Right lobe of liver (tissue), 6 donors: Measurements from ENCODE around the gene LITAF. TPM values are rescaled to one million over a fixed set of nuclear protein-coding genes. Genes with fewer than 3 reads are reported as not detected.

Experiments
- ATAC-seq, 4 donors: fragments of 200-7000 bp; cut with Tn5 transposase; one replicate each; pipeline ENCODE4 v1.9.1; 2020; ENCODE audit warnings: mild to moderate bottlenecking in 4 of 4, moderate library complexity in 4 of 4
- DNase-seq, 3 donors: peaks; one replicate each; pipeline ENCODE4 v3.0.0-alpha.2; 2020
- H3K27ac ChIP-seq, 3 donors: fragments of 200-600 bp; one replicate each; pipeline ENCODE4 v1.8.0; 2022
- H3K27me3 ChIP-seq, 2 donors: fragments of 200-600 bp; one replicate each; pipeline ENCODE4 v1.8.0; 2022
- H3K36me3 ChIP-seq, 4 donors: fragments of 200-600 bp; sonication (generic) in 1 of 4; one replicate each; pipeline versions ENCODE4 v1.5.1 to v1.8.0; 2017 to 2022; ENCODE audit warnings: control low read depth in 1 of 4
- H3K4me1 ChIP-seq, 4 donors: fragments of 200-600 bp; sonication (generic) in 1 of 4; one replicate each; pipeline versions ENCODE4 v1.5.1 to v1.8.0; 2017 to 2022; ENCODE audit warnings: control low read depth in 1 of 4
- H3K4me3 ChIP-seq, 3 donors: fragments of 200-600 bp; one replicate each; pipeline ENCODE4 v1.8.0; 2022
- H3K9me3 ChIP-seq, 4 donors: fragments of 200-600 bp; sonication (generic) in 1 of 4; one replicate each; pipeline versions ENCODE4 v1.5.1 to v1.8.0; 2017 to 2022; ENCODE audit warnings: control low read depth in 1 of 4
- POLR2A ChIP-seq: fragments of 450-650 bp; IDR thresholded peaks from one replicate; pipeline ENCODE4 v1.6.1; 2017; ENCODE audit warnings: antibody characterized with exemption, mild to moderate bottlenecking
- WGBS: methylation state at CpG from one replicate; pipeline ENCODE4 v1.1.6; 2018; ENCODE audit warnings: low coverage, low lambda C conversion rate; ENCODE audit not compliant: insufficient coverage; ENCODE audit errors: missing lambda C conversion rate; 5-methylcytosine and 5-hydroxymethylcytosine counted together
- intact Hi-C, 2 donors: fragments of 100-400 bp; cut with DNase I; formaldehyde crosslinking; loops; one replicate each; pipeline versions ENCODE4 v1.11.2 to v1.14.1; 2022
- total RNA-seq, 6 experiments: library from RNA; depleted of rRNA in 2 of 6; stranded (reverse); fragments of >200 nt in 2 of 6; fragmentation: NEBNext Ultra II Directional in 3 of 6; extraction: Animal tissue kit (Norgen Biotek cat#: 25700) in 3 of 6; gene quantifications; one replicate each; pipeline versions ENCODE4 v1.1.0 to v1.2.4, GENCODE V29; 2016 to 2023
- TF ChIP-seq, protein P1 (sequence below), 4 donors: fragments of 200-600 bp in 3 of 4; fragments of 450-650 bp in 1 of 4; IDR thresholded peaks; one replicate each; pipeline versions ENCODE4 v1.5.1 to v1.8.0; 2016 to 2022; ENCODE audit warnings: antibody characterized with exemption in 4 of 4, mild to moderate bottlenecking in 2 of 4
- donor health status: DM: no; HTN: yes; CAD: no.
- donor health status: DM: no; HTN: no; CAD: no.
- donor health status: DM: no; HTN: no; CAD: no.
- donor health status: DM: no; HTN: yes; CAD: no.
- donor health status: DM: no; HTN: yes; CAD: no.

Gene LITAF
- total RNA-seq, 6 experiments from 2014 or later: 43.7 to 148 (median 59.1) TPM

- no peak for ATAC-seq
- Histone ChIP-seq H3K4me3 (no peak overlapping the region), H3K27ac (no peak overlapping the region), H3K27me3 (no peaks in the 10 kb centered on the region), H3K4me1 (peaks cover 0 to 20% (median 8%) of the 10 kb centered on the region in 4 donors), H3K36me3 (peaks cover 0 to 2% (median 0%) of the 10 kb centered on the region in 4 donors), H3K9me3 (no peaks in the 10 kb centered on the region)
- TF ChIP-seq, protein P1, sequence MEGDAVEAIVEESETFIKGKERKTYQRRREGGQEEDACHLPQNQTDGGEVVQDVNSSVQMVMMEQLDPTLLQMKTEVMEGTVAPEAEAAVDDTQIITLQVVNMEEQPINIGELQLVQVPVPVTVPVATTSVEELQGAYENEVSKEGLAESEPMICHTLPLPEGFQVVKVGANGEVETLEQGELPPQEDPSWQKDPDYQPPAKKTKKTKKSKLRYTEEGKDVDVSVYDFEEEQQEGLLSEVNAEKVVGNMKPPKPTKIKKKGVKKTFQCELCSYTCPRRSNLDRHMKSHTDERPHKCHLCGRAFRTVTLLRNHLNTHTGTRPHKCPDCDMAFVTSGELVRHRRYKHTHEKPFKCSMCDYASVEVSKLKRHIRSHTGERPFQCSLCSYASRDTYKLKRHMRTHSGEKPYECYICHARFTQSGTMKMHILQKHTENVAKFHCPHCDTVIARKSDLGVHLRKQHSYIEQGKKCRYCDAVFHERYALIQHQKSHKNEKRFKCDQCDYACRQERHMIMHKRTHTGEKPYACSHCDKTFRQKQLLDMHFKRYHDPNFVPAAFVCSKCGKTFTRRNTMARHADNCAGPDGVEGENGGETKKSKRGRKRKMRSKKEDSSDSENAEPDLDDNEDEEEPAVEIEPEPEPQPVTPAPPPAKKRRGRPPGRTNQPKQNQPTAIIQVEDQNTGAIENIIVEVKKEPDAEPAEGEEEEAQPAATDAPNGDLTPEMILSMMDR (IDR thresholded peaks at IDR 0.05): no peak
- TF ChIP-seq POLR2A: no peak
- intact Hi-C loops: no loop called here
- 95% methylated on average over 4 of the region's 9 CpGs for WGBS
- DNase-seq: no peak
Measured at GRCh38 chr16:11566398-11566797, 20.3 kb downstream of the LITAF start.

- Histone ChIP-seq H3K27me3 (no peaks in the 10 kb centered on the region), H3K27ac (no peak overlapping the region), H3K4me1 (peaks cover 0 to 20% (median 8%) of the 10 kb centered on the region in 4 donors), H3K4me3 (no peak overlapping the region), H3K9me3 (no peaks in the 10 kb centered on the region), H3K36me3 (peaks cover 0 to 2% (median 0%) of the 10 kb centered on the region in 4 donors)
- no peak for DNase-seq
- 96% methylated on average over 11 of the region's 11 CpGs for WGBS
- intact Hi-C loops: no loop called here
- no peak for ATAC-seq
- TF ChIP-seq, protein P1 (IDR thresholded peaks at IDR 0.05): no peak
- TF ChIP-seq POLR2A: no peak
Measured at GRCh38 chr16:11565665-11566064, 21.1 kb downstream of the LITAF start.

GRCh38 chr16:11564046-11564926 lies 22.4 kb downstream of the LITAF start:
- Histone ChIP-seq H3K27ac (peak overlapping the region in 2 of 3 donors; percentile 61 to 78), H3K27me3 (no peaks in the 10 kb centered on the region), H3K36me3 (peaks cover 0 to 2% (median 0%) of the 10 kb centered on the region in 4 donors), H3K4me3 (no peak overlapping the region), H3K4me1 (peaks cover 0 to 28% (median 12%) of the 10 kb centered on the region in 4 donors), H3K9me3 (no peaks in the 10 kb centered on the region)
- intact Hi-C loops: no loop called here
- 55% methylated on average over 23 of the region's 24 CpGs for WGBS
- TF ChIP-seq, protein P1 (IDR thresholded peaks at IDR 0.05): no peak
- no peak for TF ChIP-seq POLR2A
- ATAC-seq (peak; percentile 31 to 80 (median 70)), DNase-seq (no peak)

GRCh38 chr16:11563493-11564040 lies 23.2 kb downstream of the LITAF start:
- Histone ChIP-seq H3K36me3 (peaks cover 0 to 2% (median 0%) of the 10 kb centered on the region in 4 donors), H3K27me3 (no peaks in the 10 kb centered on the region), H3K9me3 (no peaks in the 10 kb centered on the region), H3K4me3 (no peak overlapping the region), H3K4me1 (peaks cover 0 to 28% (median 12%) of the 10 kb centered on the region in 4 donors), H3K27ac (peak overlapping the region; percentile 13 to 78 (median 61))
- TF ChIP-seq, protein P1 (IDR thresholded peaks at IDR 0.05): no peak
- no peak for TF ChIP-seq POLR2A
- 37% methylated on average over 6 of the region's 6 CpGs for WGBS
- intact Hi-C loops: no loop called here
- ATAC-seq (peak in 3 of 4 donors; percentile 4 to 50 (median 15)), DNase-seq (no peak)
